Activated CD4-positive, alpha-beta T cell treated with anti-CD3 and anti-CD28 coated beads, Interleukin-2, amount 50 U/mL, for 1 hour (primary cell): ENCODE measurements around the gene CDH13.

Experiments used
- DNase-seq: peaks from one replicate; pipeline ENCODE4 v3.0.0-alpha.2; 2020

The CDH13 gene

GRCh38 chr16:82626791-82627261, at the start of gene CDH13:
CDH13 (plus strand) TSS chr16:82626969.
- DNase-seq: no peak

- DNase-seq: no peak
Observed at GRCh38 chr16:82580298-82580890, 46.4 kb upstream of the CDH13 start.

GRCh38 chr16:82582975-82583374, 43.8 kb upstream of the CDH13 start:
- DNase-seq: no peak

- DNase-seq: no peak
Observed at GRCh38 chr16:82583422-82583821, 43.3 kb upstream of the CDH13 start.

- DNase-seq: no peak
Observed at GRCh38 chr16:82584553-82585152, 42.1 kb upstream of the CDH13 start.

- DNase-seq: no peak
Observed at GRCh38 chr16:82585675-82586074, 41.1 kb upstream of the CDH13 start.

- DNase-seq: no peak
Observed at GRCh38 chr16:82586130-82586529, 40.6 kb upstream of the CDH13 start.

- no peak for DNase-seq
Observed at GRCh38 chr16:82587289-82587688, 39.5 kb upstream of the CDH13 start.

- DNase-seq: no peak
Observed at GRCh38 chr16:82589407-82589806, 37.4 kb upstream of the CDH13 start.

GRCh38 chr16:82594114-82594513, 32.7 kb upstream of the CDH13 start:
- DNase-seq: no peak

GRCh38 chr16:82598771-82599170, 28.0 kb upstream of the CDH13 start:
- DNase-seq: no peak

- DNase-seq: no peak
Observed at GRCh38 chr16:82601989-82602640, 24.7 kb upstream of the CDH13 start.

- DNase-seq: no peak
Observed at GRCh38 chr16:82603784-82604411, 22.9 kb upstream of the CDH13 start.

- DNase-seq: no peak
Observed at GRCh38 chr16:82605076-82605475, 21.7 kb upstream of the CDH13 start.

GRCh38 chr16:82605863-82606620, 20.7 kb upstream of the CDH13 start:
- DNase-seq: no peak

- no peak for DNase-seq
Observed at GRCh38 chr16:82609140-82609539, 17.6 kb upstream of the CDH13 start.

GRCh38 chr16:82612263-82612662, 14.5 kb upstream of the CDH13 start:
- DNase-seq: no peak

- no peak for DNase-seq
Observed at GRCh38 chr16:82616356-82616755, 10.4 kb upstream of the CDH13 start.

- DNase-seq: no peak
Observed at GRCh38 chr16:82621781-82622180, 5.0 kb upstream of the CDH13 start.

GRCh38 chr16:82623241-82623640, 3.5 kb upstream of the CDH13 start:
- no peak for DNase-seq

- no peak for DNase-seq
Observed at GRCh38 chr16:82625066-82625968, 1.5 kb upstream of the CDH13 start.

- DNase-seq: no peak
Observed at GRCh38 chr16:82628088-82628423, 1.3 kb downstream of the CDH13 start.
